ENCODE results near the gene IGF2R.
"Not testable (repeated sequence)": the region's sequence is repeated elsewhere in the genome, so short reads cannot be mapped to it uniquely, and the experiment has no call there.

The IGF2R gene

DNA sequence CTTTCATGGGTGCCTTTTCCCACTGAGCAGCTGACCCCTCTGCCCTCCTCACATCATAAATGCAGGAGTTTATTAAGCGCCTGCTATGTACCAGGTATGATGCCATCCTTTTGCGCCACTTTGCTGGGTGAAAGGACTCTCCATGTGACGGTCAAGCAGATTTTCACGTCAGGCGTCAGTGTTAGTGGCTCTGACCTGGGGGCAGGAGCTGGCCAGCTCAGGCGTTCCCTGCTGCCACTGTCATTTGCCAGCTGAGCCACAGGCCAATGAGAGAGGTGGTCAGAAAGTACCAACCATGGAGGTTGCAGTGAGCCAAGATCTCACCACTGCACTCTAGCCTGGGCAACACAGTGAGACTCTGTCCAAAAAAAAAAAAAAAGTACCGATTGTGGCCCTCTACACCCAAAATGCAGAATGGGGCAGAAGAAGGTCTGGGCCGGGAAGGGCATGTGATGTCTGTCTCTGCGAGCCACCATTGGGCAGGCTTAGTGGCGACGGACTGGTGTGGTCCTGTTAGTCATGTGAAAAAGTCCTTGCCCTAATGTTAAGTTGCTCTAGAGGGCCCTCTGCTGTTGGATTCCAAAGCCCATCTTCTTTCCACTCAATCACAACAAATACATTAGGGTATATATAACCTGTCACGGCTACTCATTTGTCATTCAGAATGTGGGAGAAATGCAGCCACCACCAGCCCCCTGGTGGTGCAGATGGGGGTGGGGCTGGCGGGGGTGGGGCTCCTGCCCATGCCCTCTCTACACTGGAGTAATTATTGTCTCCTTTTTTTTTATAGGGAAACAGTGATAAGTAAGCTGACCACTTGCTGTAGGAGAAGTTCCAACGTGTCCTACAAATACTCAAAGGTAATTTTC is 134.3 kb downstream of the IGF2R start:
- peak; percentile 23 to 37 for DNase-seq

DNA sequence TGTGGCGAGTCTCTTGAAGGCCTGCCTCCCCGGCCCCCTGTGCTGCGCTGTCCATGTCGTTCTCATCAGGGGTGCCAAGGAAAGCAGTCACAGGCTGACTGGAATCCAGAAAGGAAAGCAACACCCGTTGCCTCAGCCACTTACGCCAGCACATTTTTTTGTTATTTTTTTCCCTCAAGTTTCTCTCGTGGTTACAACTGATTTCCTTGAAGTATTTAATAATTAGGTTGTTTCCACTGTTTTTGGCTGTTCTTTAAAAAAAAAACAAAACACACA is 134.9 kb downstream of the IGF2R start:
- DNase-seq, result no peak

DNA sequence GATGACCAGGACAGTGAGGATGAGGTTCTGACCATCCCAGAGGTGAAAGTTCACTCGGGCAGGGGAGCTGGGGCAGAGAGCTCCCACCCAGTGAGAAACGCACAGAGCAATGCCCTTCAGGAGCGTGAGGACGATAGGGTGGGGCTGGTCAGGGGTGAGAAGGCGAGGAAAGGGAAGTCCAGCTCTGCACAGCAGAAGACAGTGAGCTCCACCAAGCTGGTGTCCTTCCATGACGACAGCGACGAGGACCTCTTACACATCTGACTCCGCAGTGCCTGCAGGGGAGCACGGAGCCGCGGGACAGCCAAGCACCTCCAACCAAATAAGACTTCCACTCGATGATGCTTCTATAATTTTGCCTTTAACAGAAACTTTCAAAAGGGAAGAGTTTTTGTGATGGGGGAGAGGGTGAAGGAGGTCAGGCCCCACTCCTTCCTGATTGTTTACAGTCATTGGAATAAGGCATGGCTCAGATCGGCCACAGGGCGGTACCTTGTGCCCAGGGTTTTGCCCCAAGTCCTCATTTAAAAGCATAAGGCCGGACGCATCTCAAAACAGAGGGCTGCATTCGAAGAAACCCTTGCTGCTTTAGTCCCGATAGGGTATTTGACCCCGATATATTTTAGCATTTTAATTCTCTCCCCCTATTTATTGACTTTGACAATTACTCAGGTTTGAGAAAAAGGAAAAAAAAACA is 136.1 kb downstream of the IGF2R start:
- no peak for DNase-seq

DNA sequence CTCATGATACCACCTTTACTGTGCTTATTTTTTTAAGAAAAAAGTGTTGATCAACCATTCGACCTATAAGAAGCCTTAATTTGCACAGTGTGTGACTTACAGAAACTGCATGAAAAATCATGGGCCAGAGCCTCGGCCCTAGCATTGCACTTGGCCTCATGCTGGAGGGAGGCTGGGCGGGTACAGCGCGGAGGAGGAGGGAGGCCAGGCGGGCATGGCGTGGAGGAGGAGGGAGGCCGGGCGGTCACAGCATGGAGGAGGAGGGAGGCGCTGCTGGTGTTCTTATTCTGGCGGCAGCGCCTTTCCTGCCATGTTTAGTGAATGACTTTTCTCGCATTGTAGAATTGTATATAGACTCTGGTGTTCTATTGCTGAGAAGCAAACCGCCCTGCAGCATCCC is 137.1 kb downstream of the IGF2R start:
- no peak for DNase-seq

DNA sequence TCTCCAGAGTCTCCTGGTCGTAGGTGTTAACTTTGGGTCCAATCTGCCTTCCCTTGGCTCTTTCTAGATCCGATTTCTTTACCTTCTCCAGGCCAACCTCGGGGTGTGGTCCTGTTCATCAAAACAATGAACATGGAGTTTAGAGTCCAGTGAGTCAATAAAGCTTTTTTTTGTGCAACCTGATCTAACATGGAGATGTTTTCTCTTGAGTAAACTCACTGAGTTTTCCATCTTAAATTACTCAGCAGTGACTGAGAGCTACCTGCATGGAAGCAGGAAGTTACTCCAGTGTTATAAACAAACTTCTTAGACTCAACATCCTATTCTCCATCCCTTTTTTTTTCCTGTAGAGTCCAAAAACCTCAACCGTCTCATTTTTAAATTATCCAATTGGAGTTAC is 137.8 kb downstream of the IGF2R start:
- DNase-seq, result no peak

DNA sequence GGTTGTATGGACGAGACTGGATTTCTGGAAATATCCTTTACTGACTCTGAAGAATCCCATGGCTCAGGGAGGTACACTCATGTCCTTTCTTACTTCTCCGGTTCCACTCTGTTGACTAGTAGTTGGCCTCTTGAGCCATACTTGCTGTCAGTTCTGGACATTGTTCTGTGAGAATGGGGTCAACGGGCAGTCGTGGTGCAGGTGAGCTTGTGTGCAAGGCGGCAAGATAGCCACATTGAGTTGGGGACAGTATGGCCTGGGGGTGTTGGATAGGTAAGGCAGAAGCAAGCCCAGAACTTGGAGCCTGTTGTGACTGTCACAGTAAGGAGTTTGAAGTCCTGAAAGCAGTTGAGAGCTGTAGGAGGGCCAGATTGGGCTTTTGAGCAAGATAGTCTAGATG is 139.2 kb downstream of the IGF2R start:
- DNase-seq, result no peak

DNA sequence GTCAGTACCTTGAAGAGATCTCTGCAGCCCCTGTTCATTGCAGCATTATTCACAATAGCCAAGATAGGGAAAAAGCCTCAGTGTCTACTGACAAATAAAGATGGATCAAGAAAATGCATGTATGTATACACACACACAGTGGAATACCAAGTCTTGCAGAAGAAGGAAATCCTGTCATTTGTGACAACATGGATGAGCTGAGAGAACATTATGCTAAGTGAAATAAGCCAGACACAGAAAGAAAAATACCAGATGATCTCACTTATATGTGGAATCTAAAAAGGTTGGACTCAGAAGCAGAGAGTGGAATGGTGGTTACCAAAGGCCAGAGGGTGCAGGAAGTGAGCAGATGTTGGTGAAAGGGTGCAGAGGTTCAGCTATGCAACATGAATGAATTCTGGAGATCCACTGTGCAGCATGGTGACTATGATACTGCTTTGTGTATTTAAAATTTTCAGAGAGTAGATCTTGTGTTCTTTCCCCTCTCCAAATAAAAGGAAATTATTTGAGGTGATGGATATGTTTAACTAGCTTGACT is 141.8 kb downstream of the IGF2R start:
- DNase-seq, result no peak

DNA sequence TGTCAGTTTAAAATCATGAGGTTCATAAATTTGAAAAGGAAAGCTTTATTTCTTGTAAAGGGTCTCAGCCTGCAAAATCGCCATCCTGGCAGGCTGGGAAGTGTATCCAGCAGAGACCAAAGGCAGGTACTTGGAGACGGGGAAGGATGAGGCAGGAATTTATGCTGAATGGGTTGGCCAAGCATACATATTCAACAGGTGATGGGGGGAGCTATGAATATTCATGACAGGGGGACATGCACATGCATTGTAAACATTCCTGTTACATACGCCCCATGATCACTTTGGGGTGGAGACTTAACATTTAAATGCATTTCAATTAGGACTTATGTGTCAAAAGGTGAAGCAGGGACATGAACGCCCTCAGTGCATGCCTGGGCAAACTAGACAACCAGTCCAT is 142.9 kb downstream of the IGF2R start:
- no peak for DNase-seq

DNA sequence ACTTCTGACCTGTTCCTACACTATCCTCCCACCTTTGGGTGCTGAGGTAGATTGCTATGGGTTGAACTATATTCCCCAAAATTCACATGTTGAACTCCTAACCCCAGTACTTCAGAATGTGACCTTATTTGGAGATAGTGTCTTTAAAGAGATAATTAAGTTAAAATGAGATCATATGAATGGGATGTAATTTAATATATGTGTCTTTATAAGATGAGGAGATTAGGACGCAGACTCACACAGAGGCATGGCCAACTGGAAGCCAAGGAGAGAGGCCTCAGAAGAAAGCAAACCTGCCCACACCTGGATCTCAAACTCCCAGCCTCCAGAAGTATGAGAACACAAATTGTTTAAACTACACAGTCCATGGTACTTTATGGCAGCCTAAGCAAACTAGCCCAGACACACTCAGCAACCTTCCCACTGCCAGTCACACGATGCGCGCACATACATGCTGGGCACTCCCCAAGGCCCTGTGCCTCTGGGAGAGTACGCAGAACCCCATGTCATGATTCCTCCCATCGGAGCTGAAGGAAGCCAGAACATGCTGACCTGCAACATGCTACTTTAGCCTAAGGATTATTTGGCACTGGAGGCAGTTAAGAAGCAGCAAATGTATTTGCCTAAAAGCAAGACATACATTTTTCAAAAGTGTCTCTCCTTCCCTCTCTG is 143.9 kb downstream of the IGF2R start:
- no peak for DNase-seq

DNA sequence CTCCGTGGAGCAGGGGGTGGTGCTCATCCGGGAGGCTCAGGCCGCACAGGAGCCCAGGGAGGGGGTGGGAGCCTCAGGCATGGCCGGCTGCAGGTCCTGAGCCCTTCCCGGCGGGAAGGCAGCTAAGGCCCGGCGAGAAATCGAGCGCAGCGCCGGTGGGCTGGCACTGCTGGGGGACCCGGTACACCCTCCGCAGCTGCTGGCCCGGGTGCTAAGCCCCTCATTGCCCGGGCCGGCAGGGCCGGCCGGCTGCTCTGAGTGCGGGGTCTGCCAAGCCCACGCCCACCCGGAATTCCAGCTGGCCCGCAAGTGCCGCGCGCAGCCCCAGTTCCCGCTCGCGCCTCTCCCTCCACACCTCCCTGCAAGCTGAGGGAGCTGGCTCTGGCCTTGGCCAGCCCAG is 145.7 kb downstream of the IGF2R start:
- DNase-seq, result not testable (repeated sequence)

DNA sequence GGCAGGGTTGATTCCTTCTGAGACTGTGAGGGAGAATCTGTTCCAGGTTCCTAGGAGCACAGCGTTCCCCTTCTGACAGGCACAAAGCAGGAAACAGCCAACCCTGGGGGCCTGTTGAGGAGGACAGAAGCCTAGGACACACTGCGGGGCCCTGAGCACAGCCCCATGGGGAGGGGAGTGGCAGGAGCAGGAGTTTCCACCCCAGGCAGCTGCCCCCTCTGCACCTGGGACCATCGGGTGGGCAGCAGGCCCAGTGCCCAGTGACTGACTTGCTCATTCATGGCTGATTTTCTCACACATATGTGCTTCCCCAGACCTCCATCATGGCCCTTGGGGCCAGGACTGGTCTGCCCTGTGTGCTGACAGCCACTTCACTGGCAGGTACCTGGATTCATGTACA is 146.5 kb downstream of the IGF2R start:
- DNase-seq, result no peak

DNA sequence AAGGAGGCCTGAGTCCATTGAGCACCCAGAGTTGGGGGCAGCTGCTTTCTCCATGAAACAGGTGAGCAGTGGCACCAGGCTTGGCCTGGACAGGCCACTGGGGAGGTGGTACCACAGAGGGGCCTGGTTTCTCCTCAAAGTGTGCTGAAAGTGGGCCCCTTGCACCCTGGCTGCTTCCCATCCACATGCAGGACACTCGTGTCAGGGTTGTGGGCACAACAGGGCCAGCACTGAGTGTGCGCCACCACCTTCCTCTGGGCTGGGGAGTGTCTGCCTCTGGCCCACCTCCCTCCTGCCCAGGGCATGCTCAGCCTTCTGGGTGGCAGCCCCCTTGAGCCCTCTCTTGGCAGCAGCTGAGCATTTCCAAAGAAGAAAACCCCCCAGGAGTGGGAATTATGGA is 147.5 kb downstream of the IGF2R start:
- no peak for DNase-seq

DNA sequence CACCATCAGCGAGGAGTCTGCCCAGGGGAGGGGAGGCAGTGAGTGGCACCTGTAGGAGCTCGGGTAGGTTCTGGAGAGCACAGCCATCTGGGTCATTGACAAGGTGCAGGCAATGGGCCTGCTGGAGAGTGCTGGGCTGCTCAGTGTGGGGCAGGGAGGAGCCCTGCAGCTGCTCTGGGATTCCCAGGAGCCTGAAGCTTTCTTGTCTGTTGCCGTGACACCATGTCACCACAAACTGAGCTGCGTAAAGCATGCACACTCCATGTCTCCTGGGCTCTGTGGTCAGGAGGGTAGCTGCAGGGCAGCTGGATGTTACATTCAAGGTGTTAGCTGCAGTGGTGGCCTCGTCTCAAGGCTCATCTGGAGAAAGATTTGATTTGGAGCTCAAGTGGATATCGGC is 148.3 kb downstream of the IGF2R start:
- DNase-seq, result no peak

DNA sequence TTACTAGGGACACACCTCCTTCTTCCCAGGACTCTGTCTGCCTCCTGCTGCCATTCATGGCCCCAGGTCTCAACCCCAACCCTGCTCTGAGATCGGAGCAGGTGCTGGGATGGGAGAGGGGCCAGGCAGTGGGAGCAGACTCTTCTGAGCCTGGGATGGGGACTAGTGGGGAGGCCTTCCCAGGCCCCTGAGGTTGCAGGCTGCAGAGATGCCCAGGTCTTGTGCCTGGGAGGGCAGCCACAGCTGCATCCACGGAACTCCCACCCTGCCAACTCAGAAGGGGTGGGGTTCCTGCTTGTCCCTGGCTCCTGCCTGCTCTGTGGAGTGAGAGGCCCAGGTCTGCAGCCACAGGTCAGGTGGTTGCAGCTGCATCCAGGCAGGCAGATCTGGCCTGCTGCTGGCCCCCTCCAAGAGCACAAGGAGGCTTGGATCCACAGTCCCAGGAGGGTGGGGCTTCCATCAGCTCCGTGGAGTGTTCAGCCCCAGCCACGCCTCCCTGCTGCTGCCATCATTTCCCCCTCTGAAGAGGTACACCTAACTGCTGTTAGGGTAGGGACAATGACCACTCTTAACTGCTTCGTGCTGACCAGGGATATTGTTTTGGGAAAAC is 149.8 kb downstream of the IGF2R start:
- no peak for DNase-seq

DNA sequence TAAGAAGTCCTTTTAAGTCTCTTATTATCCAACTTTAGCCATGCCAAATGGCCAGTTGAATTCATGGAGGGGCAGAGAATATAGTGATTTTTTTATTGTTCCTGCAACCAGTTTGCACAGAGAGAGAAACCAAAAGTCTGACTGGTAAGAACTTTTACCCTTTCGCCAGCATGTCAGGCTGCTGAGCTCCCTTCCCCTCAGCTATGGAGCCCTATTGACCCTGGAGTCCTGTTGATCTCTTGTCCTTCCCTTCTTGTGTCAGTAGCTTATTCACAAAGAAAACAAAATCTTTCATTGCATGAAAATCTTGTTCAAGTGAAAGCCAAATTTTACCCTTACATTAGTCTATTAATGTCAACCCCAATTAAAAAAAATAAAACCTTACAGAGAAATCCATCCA is 151.2 kb downstream of the IGF2R start:
- no peak for DNase-seq

DNA sequence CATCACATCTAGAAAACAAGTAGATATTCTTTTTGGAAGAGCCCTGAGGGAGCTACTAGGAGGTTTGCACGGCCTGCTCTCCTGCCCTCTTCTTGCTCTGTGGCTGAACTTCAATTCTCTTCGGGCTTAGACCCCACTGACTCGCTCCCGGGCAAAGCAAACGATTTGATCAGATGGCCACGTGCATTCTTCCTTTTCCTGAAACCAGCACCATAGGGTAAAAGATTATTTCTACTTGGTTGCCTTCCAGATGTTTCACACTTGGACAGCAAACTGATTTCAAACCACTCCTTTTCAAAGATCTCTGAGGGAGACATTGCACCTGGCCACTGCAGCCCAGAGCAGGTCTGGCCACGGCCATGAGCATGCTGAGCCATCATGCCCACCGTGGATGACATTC is 152.7 kb downstream of the IGF2R start, which contains the start of gene SLC22A1:
Gene SLC22A1, plus strand, starts transcription at position 258 of the 400 bp plus-strand sequence. Its CDS starts 121 bp downstream, at position 379.
- DNase-seq, result no peak

DNA sequence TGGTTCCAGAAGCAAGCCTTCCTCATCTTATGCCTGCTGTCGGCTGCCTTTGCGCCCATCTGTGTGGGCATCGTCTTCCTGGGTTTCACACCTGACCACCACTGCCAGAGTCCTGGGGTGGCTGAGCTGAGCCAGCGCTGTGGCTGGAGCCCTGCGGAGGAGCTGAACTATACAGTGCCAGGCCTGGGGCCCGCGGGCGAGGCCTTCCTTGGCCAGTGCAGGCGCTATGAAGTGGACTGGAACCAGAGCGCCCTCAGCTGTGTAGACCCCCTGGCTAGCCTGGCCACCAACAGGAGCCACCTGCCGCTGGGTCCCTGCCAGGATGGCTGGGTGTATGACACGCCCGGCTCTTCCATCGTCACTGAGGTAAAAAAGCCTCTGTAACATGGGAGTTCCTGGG is 153.1 kb downstream of the IGF2R start:
- DNase-seq, result no peak

DNA sequence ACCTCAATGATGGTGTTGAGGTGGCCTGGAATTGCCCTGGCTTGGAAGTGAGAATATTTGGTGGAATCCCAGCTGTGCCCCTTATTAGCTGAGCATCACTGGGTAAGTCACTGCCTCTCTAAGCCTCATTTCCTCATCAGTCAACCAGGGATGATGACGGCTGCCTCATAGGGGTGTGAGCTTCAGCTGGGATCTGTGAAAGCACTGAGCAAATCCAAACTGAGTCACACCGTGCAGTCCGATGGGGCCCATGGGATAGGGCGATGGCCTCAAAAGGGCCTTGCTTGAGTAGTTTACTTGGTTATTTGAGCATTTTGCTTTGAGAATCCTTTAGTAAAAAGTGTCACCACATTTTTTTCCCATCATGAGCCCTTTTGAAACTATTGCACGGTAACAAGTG is 153.9 kb downstream of the IGF2R start:
- DNase-seq, result no peak

DNA sequence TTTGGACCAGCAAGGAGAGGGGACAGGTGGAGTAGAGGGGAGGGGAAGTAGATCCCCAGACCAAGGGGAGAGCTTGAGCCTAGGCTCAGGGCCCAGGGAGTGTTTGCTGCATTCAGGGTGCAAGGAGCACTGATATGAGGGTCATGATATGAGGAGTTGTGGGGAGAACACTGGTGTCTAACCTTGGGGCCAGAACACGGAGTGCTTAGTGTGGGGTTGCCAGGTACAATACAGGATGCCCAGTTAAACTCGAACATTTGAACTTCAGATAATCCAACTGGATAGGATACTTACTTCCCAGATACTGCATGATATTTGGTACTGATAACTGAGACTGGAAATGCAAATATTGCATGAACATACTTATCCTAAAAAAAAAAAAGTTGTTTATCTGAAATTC is 155.1 kb downstream of the IGF2R start:
- no peak for DNase-seq

DNA sequence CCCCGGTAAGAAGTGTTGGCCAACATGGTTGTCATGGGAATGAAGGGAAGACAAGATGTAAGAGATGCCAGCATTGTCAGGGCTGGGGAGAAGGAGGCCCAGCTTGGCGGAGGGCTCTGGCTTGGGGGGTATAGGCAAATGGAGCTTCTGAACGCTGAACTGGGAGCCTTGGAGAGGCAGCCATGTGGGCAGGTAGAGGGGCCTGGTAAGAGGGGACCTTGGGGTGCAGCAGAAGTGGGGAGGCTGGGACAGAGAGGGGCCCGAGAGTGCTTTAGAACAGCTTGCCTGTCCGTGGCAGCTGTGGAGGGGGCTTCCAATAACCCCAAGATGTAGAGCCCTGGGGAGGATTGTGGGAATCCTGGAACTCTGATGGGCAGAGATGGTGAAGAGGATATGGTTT is 155.7 kb downstream of the IGF2R start:
- DNase-seq, result no peak

DNA sequence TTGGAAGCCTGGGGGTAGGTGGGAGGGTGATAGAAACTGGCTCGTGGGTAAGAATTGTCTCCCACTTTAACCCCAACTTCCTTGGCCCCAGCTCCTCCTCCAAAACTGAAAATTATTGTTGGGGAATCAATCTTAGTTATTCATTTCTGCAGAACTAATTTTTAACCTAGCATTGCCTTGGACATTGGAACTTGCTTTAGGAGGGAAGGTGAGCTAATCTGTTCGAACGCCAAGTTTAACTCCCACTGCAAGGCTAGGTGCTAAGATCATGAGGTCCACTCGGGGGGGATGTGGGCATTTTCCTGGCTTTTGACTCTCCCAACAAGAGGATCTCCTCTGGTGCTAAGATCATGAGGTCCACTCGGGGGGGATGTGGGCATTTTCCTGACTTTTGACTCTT is 156.2 kb downstream of the IGF2R start:
- DNase-seq, result not testable (repeated sequence)

DNA sequence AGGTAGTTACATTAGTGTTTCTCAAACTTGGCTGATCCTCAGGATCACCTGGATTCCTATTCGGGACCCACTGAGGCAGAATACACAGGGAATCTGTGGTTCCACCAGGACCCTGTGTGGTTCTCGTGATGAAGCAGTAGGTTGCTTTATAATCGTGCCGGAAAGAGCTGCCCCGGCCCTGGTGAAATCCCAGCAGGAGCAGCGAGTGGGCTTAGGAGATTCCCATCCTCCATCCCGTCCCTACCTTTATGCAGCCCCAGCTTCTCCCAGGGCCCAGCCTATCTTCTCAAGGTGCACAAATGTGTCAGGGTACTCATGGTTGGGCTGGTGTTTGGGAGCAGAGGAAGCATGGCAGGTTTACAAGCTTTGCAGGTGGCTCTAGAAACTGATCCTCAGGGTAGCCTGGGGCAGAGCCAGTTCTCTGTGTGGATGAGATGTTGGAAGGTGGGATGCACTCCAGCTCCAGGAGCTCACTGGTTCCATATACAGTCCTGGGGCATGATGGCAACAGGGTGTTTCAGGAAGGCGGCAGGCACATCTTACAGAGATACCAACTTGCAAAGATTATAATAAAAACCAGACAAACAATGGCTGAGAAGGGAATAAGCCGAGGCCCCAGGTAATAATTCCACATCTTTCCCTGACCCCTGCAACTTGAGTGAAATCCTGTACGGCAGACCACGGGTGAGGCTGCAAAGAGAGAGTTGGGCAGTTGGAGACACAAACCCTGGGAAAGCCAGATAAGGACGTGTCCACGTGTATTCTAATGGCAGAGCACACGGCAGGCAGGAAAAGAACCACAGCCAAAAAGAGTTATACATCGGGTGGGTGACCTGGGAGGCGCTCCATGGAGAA is 158.6 kb downstream of the IGF2R start:
- DNase-seq, result no peak

All from SHP77 (cell line).